Measurements from ENCODE around the gene SEMA5A.
"Not testable (repeated sequence)": the region's sequence is repeated elsewhere in the genome, so short reads cannot be mapped to it uniquely, and the experiment has no call there.

The SEMA5A gene

GRCh38 chr5:9353048-9353447, 192.8 kb downstream of the SEMA5A start:
- not testable (repeated sequence) for DNase-seq

- no peak for DNase-seq
Measured at GRCh38 chr5:9351546-9351945, 194.3 kb downstream of the SEMA5A start.

GRCh38 chr5:9350301-9350797, 195.5 kb downstream of the SEMA5A start:
- no peak for DNase-seq

- DNase-seq: no peak
Measured at GRCh38 chr5:9348401-9348996, 197.4 kb downstream of the SEMA5A start.

GRCh38 chr5:9347541-9348295, 198.2 kb downstream of the SEMA5A start:
- no peak for DNase-seq

GRCh38 chr5:9347032-9347431, 198.8 kb downstream of the SEMA5A start:
- no peak for DNase-seq

GRCh38 chr5:9344751-9345240, 201.1 kb downstream of the SEMA5A start:
- no peak for DNase-seq

- no peak for DNase-seq
Measured at GRCh38 chr5:9343146-9343850, 202.6 kb downstream of the SEMA5A start.

- no peak for DNase-seq
Measured at GRCh38 chr5:9342161-9342787, 203.6 kb downstream of the SEMA5A start.

GRCh38 chr5:9340085-9340484, 205.8 kb downstream of the SEMA5A start:
- no peak for DNase-seq

GRCh38 chr5:9339206-9339818, 206.6 kb downstream of the SEMA5A start:
- no peak for DNase-seq

- no peak for DNase-seq
Measured at GRCh38 chr5:9338796-9339195, 207.1 kb downstream of the SEMA5A start.

GRCh38 chr5:9337928-9338595, 207.8 kb downstream of the SEMA5A start:
- DNase-seq: no peak

- DNase-seq: no peak
Measured at GRCh38 chr5:9335754-9336495, 209.9 kb downstream of the SEMA5A start.

- DNase-seq: no peak
Measured at GRCh38 chr5:9335269-9335668, 210.6 kb downstream of the SEMA5A start.

- no peak for DNase-seq
Measured at GRCh38 chr5:9332026-9332425, 213.8 kb downstream of the SEMA5A start.

- no peak for DNase-seq
Measured at GRCh38 chr5:9331372-9331771, 214.5 kb downstream of the SEMA5A start.

GRCh38 chr5:9329125-9329524, 216.8 kb downstream of the SEMA5A start:
- no peak for DNase-seq

- DNase-seq: no peak
Measured at GRCh38 chr5:9325549-9325948, 220.3 kb downstream of the SEMA5A start.

GRCh38 chr5:9324348-9325077, 221.4 kb downstream of the SEMA5A start:
- no peak for DNase-seq

GRCh38 chr5:9320652-9321051, 225.2 kb downstream of the SEMA5A start:
- DNase-seq: no peak
